Esophagus muscularis mucosa (tissue), 3 donors: Measurements from ENCODE around the gene SWAP70.

Source experiments
- CTCF ChIP-seq, 3 experiments: fragments of 200-600 bp in 2 of 3; fragments of 450-650 bp in 1 of 3; sonication (generic) in 2 of 3; IDR thresholded peaks; one replicate each; pipeline ENCODE4 v1.5.1; 2017 to 2019; ENCODE audit warnings: antibody characterized with exemption in 3 of 3, mild to moderate bottlenecking in 2 of 3, moderate library complexity in 1 of 3
- POLR2A ChIP-seq: fragments of 450-650 bp; IDR thresholded peaks from one replicate; pipeline ENCODE4 v1.6.1; 2017; ENCODE audit warnings: antibody characterized with exemption, moderate library complexity, mild to moderate bottlenecking, low read depth

GRCh38 chr11:9780929-9781328 lies 117.1 kb downstream of the SWAP70 start:
- TF ChIP-seq POLR2A (no peak), CTCF (IDR thresholded peaks at IDR 0.05) (no peak)
